HepG2 (cell line): ENCODE data around the gene COL5A1. TPM values are rescaled to one million over a fixed set of nuclear protein-coding genes. Genes with fewer than 3 reads are reported as not detected.

Experiments used
- ATAC-seq: fragments of 200-7000 bp; cut with Tn5 transposase; 3 replicates; pipeline ENCODE4 v1.9.1; 2020; ENCODE audit warnings: mild to moderate bottlenecking, moderate library complexity
- BruUV-seq: library from RNA; stranded (reverse); fragments of 400-500 nt; replicated peaks from 2 replicates; lab custom pipeline; 2021; lab: Mats Ljungman, UMichigan
- CTCF ChIA-PET: fragments of 300-600 bp; formaldehyde crosslinking; extraction: SDS; loops from one replicate; lab custom pipeline; 2021; ENCODE audit warnings: low total read pairs, inconsistent platforms, low intra/inter-chr PET ratio; lab: Yijun Ruan, JAX
- POLR2A ChIA-PET: fragments of 350-600 bp; sonication (Branson Sonifier 250); formaldehyde crosslinking; loops from one replicate; lab custom pipeline; 2020; ENCODE audit warnings: antibody characterized with exemption, inconsistent platforms; lab: Yijun Ruan, JAX
- DNase-seq: peaks from one replicate; pipeline ENCODE4 v3.0.0-alpha.2; 2015; ENCODE audit warnings: low spot score
- FAIRE-seq: peaks from 3 replicates; lab custom pipeline; 2011; peaks lifted over from hg19 to GRCh38; lab: Jason Lieb, UNC
- H2AFZ ChIP-seq: one replicate; pipeline ENCODE4 v1.6.1; 2011; ENCODE audit warnings: low read length, inconsistent platforms
- H3K27ac ChIP-seq: fragments of 300-600 bp; 3 replicates; pipeline ENCODE4 v1.8.0; 2011; ENCODE audit warnings: mixed run types, mild to moderate bottlenecking, mixed read lengths, low read length, inconsistent platforms; ENCODE audit not compliant: insufficient read depth; ENCODE audit errors: extremely low read length
- H3K27me3 ChIP-seq, 2 experiments: fragments of 200-600 bp in 1 of 2; 2 replicates in 1 of 2; 3 replicates in 1 of 2; pipeline versions ENCODE4 v1.6.0 to v1.8.0; 2011; ENCODE audit warnings: low read length in 2 of 2, mild to moderate bottlenecking in 2 of 2, moderate library complexity in 2 of 2, inconsistent platforms in 1 of 2; ENCODE audit not compliant: insufficient read depth in 2 of 2, control insufficient read depth in 1 of 2
- H3K36me3 ChIP-seq, 2 experiments: fragments of 200-600 bp in 1 of 2; replicated peaks in 1 of 2; 2 replicates in 1 of 2; 3 replicates in 1 of 2; pipeline versions ENCODE4 v1.5.1 to v1.8.0; 2011; ENCODE audit warnings: low read length in 2 of 2, inconsistent platforms in 1 of 2; ENCODE audit not compliant: insufficient read depth in 2 of 2, control insufficient read depth in 1 of 2
- H3K4me1 ChIP-seq: 2 replicates; pipeline ENCODE4 v1.5.1; 2012; ENCODE audit warnings: low read length, inconsistent platforms; ENCODE audit not compliant: insufficient read depth
- H3K4me2 ChIP-seq: 2 replicates; pipeline ENCODE4 v1.6.0; 2011; ENCODE audit warnings: low read depth, low read length, inconsistent platforms
- H3K4me3 ChIP-seq, 3 experiments: fragments of 200-600 bp in 1 of 3; sonication (generic), shearing (Covaris generic) in 1 of 3; replicated peaks in 1 of 3; 2 replicates each; pipeline ENCODE4 v1.5.1; 2011 to 2016; ENCODE audit warnings: low read length in 3 of 3, inconsistent platforms in 2 of 3, low read depth in 2 of 3, mild to moderate bottlenecking in 2 of 3, control low read depth in 1 of 3, mixed read lengths in 1 of 3; ENCODE audit not compliant: insufficient read depth in 1 of 3
- H3K79me2 ChIP-seq: one replicate; pipeline ENCODE4 v1.6.1; 2011; ENCODE audit warnings: low read length, inconsistent platforms; ENCODE audit not compliant: insufficient read depth
- H3K9ac ChIP-seq: 2 replicates; pipeline ENCODE4 v1.6.0; 2011; ENCODE audit warnings: mild to moderate bottlenecking, low read depth, low read length, inconsistent platforms; ENCODE audit not compliant: insufficient read depth
- H3K9me3 ChIP-seq: 2 replicates; pipeline ENCODE4 v1.5.1; 2012; ENCODE audit warnings: mild to moderate bottlenecking, low read length
- H4K20me1 ChIP-seq: 2 replicates; pipeline ENCODE4 v1.6.0; 2011; ENCODE audit warnings: inconsistent platforms, mild to moderate bottlenecking, low read length, moderate library complexity; ENCODE audit not compliant: insufficient read depth
- IRF9 ChIP-seq: sonication (generic); formaldehyde crosslinking; IDR thresholded peaks from 2 replicates; pipeline ENCODE4 v1.8.0; 2022; ENCODE audit warnings: missing genetic modification reagents, mild to moderate bottlenecking, borderline replicate concordance
- NFKB2 ChIP-seq: sonication (generic); formaldehyde crosslinking; IDR thresholded peaks from 2 replicates; pipeline ENCODE4 v1.4.0; 2020; ENCODE audit warnings: missing genetic modification reagents, borderline replicate concordance
- ZNF276 ChIP-seq: sonication (generic); formaldehyde crosslinking; IDR thresholded peaks from 2 replicates; pipeline ENCODE4 v1.4.0; 2020; ENCODE audit warnings: mild to moderate bottlenecking, low read depth, missing genetic modification reagents
- WGBS: methylation state at CpG from one replicate; pipeline ENCODE4 v1.1.6; 2017; ENCODE audit warnings: low lambda C conversion rate; 5-methylcytosine and 5-hydroxymethylcytosine counted together
- in situ Hi-C: cut with HindIII; loops from 2 replicates; pipeline ENCODE4 v1.10.0; 2017; ENCODE audit warnings: low pct_unique_long_range_greater_than_20kb; ENCODE audit not compliant: extremely low pct_ligation_motif_present
- intact Hi-C: fragments of 100-400 bp; cut with micrococcal nuclease; formaldehyde crosslinking; loops from one replicate; pipeline ENCODE4 v1.10.0; 2022; ENCODE audit not compliant: unreplicated experiment
- polyA plus RNA-seq, 8 experiments: library from polyadenylated mRNA; depleted of rRNA in 3 of 8; stranded (reverse) in 7 of 8; unstranded in 1 of 8; fragments of >200 nt; fragmentation: Illumina TruSeq in 4 of 8; extraction: Trizol in 4 of 8; gene quantifications; 2 replicates each; pipeline versions ENCODE4 v1.2.1 to v1.2.3, GENCODE V29; 2011 to 2016; ENCODE audit warnings: low read depth in 4 of 8, missing spikeins in 1 of 8, mixed read lengths in 1 of 8; ENCODE audit not compliant: insufficient read depth in 1 of 8
- total RNA-seq, 5 experiments: library from RNA; depleted of rRNA; stranded (reverse); fragments of >200 nt; fragmentation: Illumina TruSeq; extraction: Trizol; gene quantifications; 2 replicates each; pipeline ENCODE4 v1.2.3, GENCODE V29; 2016; ENCODE audit warnings: low read depth in 1 of 5

The COL5A1 gene
- total and polyA plus RNA-seq, 2 of the 13 experiments (the other 11 are each of a cell fraction or from before 2014, with no cell fraction given), result not detected

GRCh38 chr9:134794663-134795370, 153.2 kb downstream of the COL5A1 start (continued):
- no peak for TF ChIP-seq IRF9 (CRISPR knock-in tag)

- Histone ChIP-seq H3K4me3 (no peak overlapping the region), H3K36me3 (no peaks in the 10 kb centered on the region), H3K9ac (no peak overlapping the region), H3K4me1 (no peaks in the 10 kb centered on the region), H2AFZ (no peak overlapping the region), H3K79me2 (no peaks in the 10 kb centered on the region), H3K27ac (no peak overlapping the region), H3K4me2 (no peak overlapping the region), H3K27me3 (peaks cover 7 to 65% of the 10 kb centered on the region in 2 experiments; a peak in 4 of 5 replicates), H3K9me3 (no peaks in the 10 kb centered on the region), H4K20me1 (no peaks in the 10 kb centered on the region)
- no peak for ATAC-seq
- TF ChIP-seq NFKB2 (CRISPR knock-in tag) (no peak), ZNF276 (no peak)
- intact Hi-C loops, result no loop called here
- no peak for DNase-seq
- WGBS, result 20% methylated on average over 1 of the region's 8 CpGs
- POLR2A ChIA-PET, result no interaction called here
- no TSS peak for BruUV-seq
- CTCF ChIA-PET, result no interaction called here
- FAIRE-seq, result no peak
- in situ Hi-C loops, result no loop called here
Measured at GRCh38 chr9:134795446-134795845, 153.8 kb downstream of the COL5A1 start.
